WI38 (cell line): ENCODE data around the gene ACSM5.

Experiments used
- H3K4me3 ChIP-seq: 2 replicates; pipeline ENCODE4 v1.5.1; 2011; ENCODE audit warnings: low read depth, mild to moderate bottlenecking, control low read depth, low read length
- CTCF ChIP-seq: IDR thresholded peaks from 2 replicates; pipeline ENCODE4 v1.5.1; 2012; ENCODE audit warnings: low read depth, mild to moderate bottlenecking, control low read depth, low read length

ACSM5 gene

GRCh38 chr16:20391045-20391444, 18.3 kb upstream of the ACSM5 start:
- no peak overlapping the region for H3K4me3 ChIP-seq
- no peak for TF ChIP-seq CTCF

- no peak overlapping the region for H3K4me3 ChIP-seq
- TF ChIP-seq CTCF: no peak
Observed at GRCh38 chr16:20393801-20394577, 15.3 kb upstream of the ACSM5 start.

GRCh38 chr16:20395946-20396345, 13.4 kb upstream of the ACSM5 start:
- no peak for TF ChIP-seq CTCF
- H3K4me3 ChIP-seq: no peak overlapping the region

GRCh38 chr16:20396846-20397467, 12.4 kb upstream of the ACSM5 start:
- H3K4me3 ChIP-seq: no peak overlapping the region
- no peak for TF ChIP-seq CTCF

- TF ChIP-seq CTCF: no peak
- no peak overlapping the region for H3K4me3 ChIP-seq
Observed at GRCh38 chr16:20397468-20398074, 11.8 kb upstream of the ACSM5 start.

- H3K4me3 ChIP-seq: no peak overlapping the region
- TF ChIP-seq CTCF: no peak
Observed at GRCh38 chr16:20398603-20399002, 10.7 kb upstream of the ACSM5 start.

- no peak for TF ChIP-seq CTCF
- H3K4me3 ChIP-seq: no peak overlapping the region
Observed at GRCh38 chr16:20399185-20399584, 10.1 kb upstream of the ACSM5 start.
